ENCODE data around the gene MYO15A.
A peak's percentile ranks its signal among the peaks of the same experiment; 100 is the strongest.

Gene MYO15A

GRCh38 chr17:18136357-18136756 lies 27.8 kb downstream of the MYO15A start:
- DNase-seq (ENCODE audit: low spot score), result no peak

GRCh38 chr17:18138065-18138749 lies 29.7 kb downstream of the MYO15A start:
- no peak for DNase-seq (ENCODE audit: low spot score)

- no peak for DNase-seq (ENCODE audit: low spot score)
Measured at GRCh38 chr17:18139092-18139491, 30.5 kb downstream of the MYO15A start.

- no peak for DNase-seq (ENCODE audit: low spot score)
Measured at GRCh38 chr17:18139498-18139897, 30.9 kb downstream of the MYO15A start.

- DNase-seq (ENCODE audit: low spot score), result no peak
Measured at GRCh38 chr17:18139949-18140348, 31.4 kb downstream of the MYO15A start.

GRCh38 chr17:18140648-18141047 lies 32.1 kb downstream of the MYO15A start:
- no peak for DNase-seq (ENCODE audit: low spot score)

GRCh38 chr17:18141210-18141803 lies 32.8 kb downstream of the MYO15A start:
- DNase-seq (ENCODE audit: low spot score), result peak; percentile 75

- DNase-seq (ENCODE audit: low spot score), result no peak
Measured at GRCh38 chr17:18142417-18142816, 33.9 kb downstream of the MYO15A start.

- no peak for DNase-seq (ENCODE audit: low spot score)
Measured at GRCh38 chr17:18143044-18143936, 34.7 kb downstream of the MYO15A start.

GRCh38 chr17:18144261-18144660 lies 35.7 kb downstream of the MYO15A start:
- no peak for DNase-seq (ENCODE audit: low spot score)

GRCh38 chr17:18144855-18145254 lies 36.3 kb downstream of the MYO15A start:
- no peak for DNase-seq (ENCODE audit: low spot score)

GRCh38 chr17:18145811-18146210 lies 37.3 kb downstream of the MYO15A start:
- DNase-seq (ENCODE audit: low spot score), result no peak

GRCh38 chr17:18146259-18146658 lies 37.7 kb downstream of the MYO15A start:
- DNase-seq (ENCODE audit: low spot score), result no peak

- no peak for DNase-seq (ENCODE audit: low spot score)
Measured at GRCh38 chr17:18146980-18147379, 38.4 kb downstream of the MYO15A start.

- no peak for DNase-seq (ENCODE audit: low spot score)
Measured at GRCh38 chr17:18148586-18148985, 40.0 kb downstream of the MYO15A start.

GRCh38 chr17:18151290-18151689 lies 42.7 kb downstream of the MYO15A start:
- no peak for DNase-seq (ENCODE audit: low spot score)

GRCh38 chr17:18155179-18155578 lies 46.6 kb downstream of the MYO15A start:
- DNase-seq (ENCODE audit: low spot score), result no peak

- DNase-seq (ENCODE audit: low spot score), result no peak
Measured at GRCh38 chr17:18156171-18156975, 47.8 kb downstream of the MYO15A start.

- DNase-seq (ENCODE audit: low spot score), result no peak
Measured at GRCh38 chr17:18156976-18157280, 48.4 kb downstream of the MYO15A start.

- no peak for DNase-seq (ENCODE audit: low spot score)
Measured at GRCh38 chr17:18157354-18157985, 48.9 kb downstream of the MYO15A start.

- peak; percentile 89 for DNase-seq (ENCODE audit: low spot score)
Measured at GRCh38 chr17:18158022-18158600, 49.6 kb downstream of the MYO15A start.
